ENCODE results near the gene BEND5. TPM values are rescaled to one million over a fixed set of nuclear protein-coding genes. Genes with fewer than 3 reads are reported as not detected.

The BEND5 gene
- total and polyA plus RNA-seq, 2 of the 13 experiments (the other 11 are each of a cell fraction or from before 2014, with no cell fraction given): 0.11 TPM; not detected in 1

GRCh38 chr1:48773133-48773532 lies 3.6 kb downstream of the BEND5 start (continued):
- no peak for TF ChIP-seq USF2 (IDR thresholded peaks at IDR 0.05; ENCODE audit: low read depth, low read length)
- no peak for TF ChIP-seq USF2 (CRISPR knock-in tag; IDR thresholded peaks at IDR 0.05; ENCODE audit: borderline replicate concordance)

GRCh38 chr1:48772211-48772610 lies 4.5 kb downstream of the BEND5 start:
- Histone ChIP-seq H3K9ac (ENCODE audit: insufficient read depth, low read depth, low read length) (no peak overlapping the region), H4K20me1 (ENCODE audit: insufficient read depth, low read length) (no peaks in the 10 kb centered on the region), H3K9me3 (ENCODE audit: low read length) (no peaks in the 10 kb centered on the region), H3K4me3 (replicated peaks in 1 of 3; ENCODE audit: insufficient read depth in 1 of 3, low read depth in 2 of 3, low read length in 3 of 3) (no peak overlapping the region), H3K4me1 (ENCODE audit: insufficient read depth, low read length) (no peaks in the 10 kb centered on the region), H3K27me3 (ENCODE audit: control insufficient read depth in 1 of 2, insufficient read depth in 2 of 2, low read length in 2 of 2) (peaks cover 1 to 4% of the 10 kb centered on the region in 2 experiments; a peak in 3 of 5 replicates), H3K4me2 (ENCODE audit: low read depth, low read length) (no peak overlapping the region), H2AFZ (ENCODE audit: low read length) (no peak overlapping the region), H3K36me3 (replicated peaks in 1 of 2; ENCODE audit: control insufficient read depth in 1 of 2, insufficient read depth in 2 of 2, low read length in 2 of 2) (no peaks in the 10 kb centered on the region), H3K79me2 (ENCODE audit: insufficient read depth, low read length) (no peaks in the 10 kb centered on the region), H3K27ac (ENCODE audit: extremely low read length, insufficient read depth, low read length) (no peak overlapping the region)
- DNase-seq (ENCODE audit: low spot score) (no peak), FAIRE-seq (no peak), ATAC-seq (no peak)
- 44% methylated on average over 2 of the region's 2 CpGs for WGBS (ENCODE audit: low lambda C conversion rate)
- intact Hi-C loops (cut with micrococcal nuclease; ENCODE audit: unreplicated experiment) (no loop called here), in situ Hi-C loops (cut with HindIII; ENCODE audit: extremely low pct_ligation_motif_present, low pct_unique_long_range_greater_than_20kb) (no loop called here)
- POLR2A ChIA-PET: no interaction called here
- TF ChIP-seq SMC3 (IDR thresholded peaks at IDR 0.05; ENCODE audit: low read length): no peak
- no peak for TF ChIP-seq SP5 (CRISPR knock-in tag; IDR thresholded peaks at IDR 0.05; ENCODE audit: borderline replicate concordance, low read depth)
- TF ChIP-seq, protein P1, sequence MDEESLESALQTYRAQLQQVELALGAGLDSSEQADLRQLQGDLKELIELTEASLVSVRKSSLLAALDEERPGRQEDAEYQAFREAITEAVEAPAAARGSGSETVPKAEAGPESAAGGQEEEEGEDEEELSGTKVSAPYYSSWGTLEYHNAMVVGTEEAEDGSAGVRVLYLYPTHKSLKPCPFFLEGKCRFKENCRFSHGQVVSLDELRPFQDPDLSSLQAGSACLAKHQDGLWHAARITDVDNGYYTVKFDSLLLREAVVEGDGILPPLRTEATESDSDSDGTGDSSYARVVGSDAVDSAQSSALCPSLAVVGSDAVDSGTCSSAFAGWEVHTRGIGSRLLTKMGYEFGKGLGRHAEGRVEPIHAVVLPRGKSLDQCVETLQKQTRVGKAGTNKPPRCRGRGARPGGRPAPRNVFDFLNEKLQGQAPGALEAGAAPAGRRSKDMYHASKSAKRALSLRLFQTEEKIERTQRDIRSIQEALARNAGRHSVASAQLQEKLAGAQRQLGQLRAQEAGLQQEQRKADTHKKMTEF (CRISPR knock-in tag; IDR thresholded peaks at IDR 0.05): no peak
- no peak for TF ChIP-seq ZNF614 (CRISPR knock-in tag; IDR thresholded peaks at IDR 0.05; ENCODE audit: borderline replicate concordance)
- no peak for TF ChIP-seq GABPB1 (CRISPR knock-in tag; IDR thresholded peaks at IDR 0.05)
- TF ChIP-seq RFXANK (CRISPR knock-in tag; IDR thresholded peaks at IDR 0.05): no peak
- TF ChIP-seq, protein P2, sequence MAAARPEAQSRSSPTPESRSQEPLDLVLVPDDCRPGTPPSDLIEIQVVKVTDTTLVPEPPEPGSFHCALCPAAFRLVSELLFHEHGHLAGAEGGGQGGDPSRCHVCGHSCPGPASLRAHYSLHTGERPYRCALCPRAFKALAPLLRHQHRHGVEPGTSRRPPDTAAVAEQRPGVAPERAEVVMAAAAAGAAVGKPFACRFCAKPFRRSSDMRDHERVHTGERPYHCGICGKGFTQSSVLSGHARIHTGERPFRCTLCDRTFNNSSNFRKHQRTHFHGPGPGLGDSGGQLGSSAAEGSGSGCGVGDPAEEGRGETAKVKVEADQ (CRISPR knock-in tag; IDR thresholded peaks at IDR 0.05; ENCODE audit: borderline replicate concordance): no peak
- no peak for TF ChIP-seq ZNF383 (CRISPR knock-in tag; IDR thresholded peaks at IDR 0.05; ENCODE audit: borderline replicate concordance)
- TF ChIP-seq STAG1 (CRISPR knock-in tag; IDR thresholded peaks at IDR 0.05): no peak
- no peak for TF ChIP-seq ZNF7 (CRISPR knock-in tag; IDR thresholded peaks at IDR 0.05)
- TF ChIP-seq ZNF274 (CRISPR knock-in tag; IDR thresholded peaks at IDR 0.05): no peak
- no peak for TF ChIP-seq ATF7 (IDR thresholded peaks at IDR 0.05)
- no peak for TF ChIP-seq ATF7 (CRISPR knock-in tag; IDR thresholded peaks at IDR 0.05)
- TF ChIP-seq HNRNPH1 (optimal IDR thresholded peaks at IDR 0.05; ENCODE audit: low read depth, low read length): no peak
- no peak for TF ChIP-seq MAFG (CRISPR knock-in tag; IDR thresholded peaks at IDR 0.05)
- no peak for TF ChIP-seq XRCC5 (optimal IDR thresholded peaks at IDR 0.05; ENCODE audit: low read length)
- TF ChIP-seq SCMH1 (CRISPR knock-in tag; IDR thresholded peaks at IDR 0.05; ENCODE audit: borderline replicate concordance): no peak
- no peak for TF ChIP-seq ZNF235 (CRISPR knock-in tag; IDR thresholded peaks at IDR 0.05; ENCODE audit: borderline replicate concordance)
- no peak for TF ChIP-seq ZNF839 (CRISPR knock-in tag; IDR thresholded peaks at IDR 0.05; ENCODE audit: borderline replicate concordance)
- TF ChIP-seq ZNF30 (CRISPR knock-in tag; IDR thresholded peaks at IDR 0.05): no peak
- no peak for TF ChIP-seq ZNF577 (CRISPR knock-in tag; IDR thresholded peaks at IDR 0.05; ENCODE audit: borderline replicate concordance, low read depth)
- CTCF ChIA-PET (ENCODE audit: low intra/inter-chr PET ratio, low total read pairs): no interaction called here
- no TSS peak for BruUV-seq (replicated peaks)

Measured in HepG2 (cell line).